Activated CD8-positive, alpha-beta memory T cell treated with anti-CD3 and anti-CD28 coated beads, Interleukin-2, amount 10 ng/mL, durations not matched to agents 7 days and 5 days (primary cell): ENCODE results near the gene LYPD3. TPM values are rescaled to one million over a fixed set of nuclear protein-coding genes. Genes with fewer than 3 reads are reported as not detected.
A peak's percentile ranks its signal among the peaks of the same experiment; 100 is the strongest.

Experiments used
- ATAC-seq: fragments of 150-1000 bp; cut with Tn5 transposase; one replicate; pipeline ENCODE4 v1.10.0; 2021; ENCODE audit warnings: moderate library complexity
- CTCF ChIA-PET: fragments of 350-600 bp; sonication (Branson Sonifier 250); formaldehyde crosslinking; loops from one replicate; lab custom pipeline; 2021; ENCODE audit warnings: antibody characterized with exemption; lab: Charles Lee
- DNase-seq: peaks from one replicate; pipeline ENCODE4 v3.0.0-alpha.2; 2020
- H3K27ac Mint-ChIP-seq: one replicate; pipeline ENCODE4 v1.8.0; 2021; ENCODE audit warnings: mild to moderate bottlenecking, mixed read lengths
- H3K27me3 Mint-ChIP-seq: one replicate; pipeline ENCODE4 v1.8.0; 2021; ENCODE audit warnings: mixed read lengths
- H3K36me3 Mint-ChIP-seq: one replicate; pipeline ENCODE4 v1.8.0; 2021; ENCODE audit warnings: mild to moderate bottlenecking, mixed read lengths
- H3K4me1 Mint-ChIP-seq: one replicate; pipeline ENCODE4 v1.8.0; 2021; ENCODE audit warnings: mixed read lengths
- H3K4me3 Mint-ChIP-seq: one replicate; pipeline ENCODE4 v1.8.0; 2021; ENCODE audit warnings: mild to moderate bottlenecking, moderate library complexity, mixed read lengths
- H3K9me3 Mint-ChIP-seq: one replicate; pipeline ENCODE4 v1.8.0; 2022; ENCODE audit warnings: low read depth, mixed read lengths
- total RNA-seq, 2 experiments: library from RNA; stranded (reverse); gene quantifications; one replicate each; pipeline ENCODE4 v1.2.3, GENCODE V29; 2021

The LYPD3 gene
- total RNA-seq, 2 experiments from 2014 or later: 0.23 to 0.33 TPM

DNA sequence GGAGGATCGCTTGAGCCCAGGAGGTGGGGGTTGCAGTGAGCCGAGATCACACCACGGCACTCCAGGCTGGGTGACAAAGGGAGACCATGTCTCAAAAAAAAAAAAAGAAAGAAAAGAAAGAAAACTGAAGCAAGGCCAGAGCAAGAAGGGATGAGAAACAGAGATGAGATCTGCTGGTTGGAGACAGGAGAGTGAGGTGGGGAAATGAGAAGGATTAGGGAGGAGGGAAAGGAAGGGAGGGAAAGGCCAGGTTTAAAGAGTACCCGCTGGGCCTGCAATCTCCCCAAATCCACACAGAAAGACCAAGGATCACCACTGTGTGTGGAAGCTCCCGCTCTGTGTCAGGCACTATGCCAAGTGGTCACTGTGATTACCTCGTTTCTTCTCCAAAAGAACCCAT is 16.3 kb upstream of the LYPD3 start:
- no peak overlapping the region for H3K4me3 Mint-ChIP-seq
- DNase-seq (no peak), ATAC-seq (no peak)
- CTCF ChIA-PET: interaction anchor here (2.9 kb wide), 1 partner anchor 38 kb away, joined by 12 read pairs; no protein-coding TSS in a partner anchor
- H3K36me3 Mint-ChIP-seq: no peaks in the 10 kb centered on the region
- no peaks in the 10 kb centered on the region for H3K4me1 Mint-ChIP-seq
- no peaks in the 10 kb centered on the region for H3K9me3 Mint-ChIP-seq
- H3K27me3 Mint-ChIP-seq: no peaks in the 10 kb centered on the region
- no peak overlapping the region for H3K27ac Mint-ChIP-seq

- Mint-ChIP-seq H3K27me3 (no peaks in the 10 kb centered on the region), H3K9me3 (no peaks in the 10 kb centered on the region)
Measured at GRCh38 chr19:43480574-43480973, 15.2 kb upstream of the LYPD3 start.

GRCh38 chr19:43479961-43480561 is 14.7 kb upstream of the LYPD3 start:
- CTCF ChIA-PET: interaction anchor here (0.6 to 0.7 kb wide), 2 partner anchors 11 to 53 kb away, joined by 3 read pairs; partner anchors contain the start of gene ZNF575
- ATAC-seq (no peak), DNase-seq (no peak)
- Mint-ChIP-seq H3K9me3 (no peaks in the 10 kb centered on the region), H3K4me3 (no peak overlapping the region), H3K27ac (no peak overlapping the region), H3K27me3 (no peaks in the 10 kb centered on the region), H3K36me3 (no peaks in the 10 kb centered on the region), H3K4me1 (peaks cover 7% of the 10 kb centered on the region)

More at GRCh38 chr19:43480574-43480973, 15.2 kb upstream of the LYPD3 start:
- DNase-seq: no peak
- Mint-ChIP-seq H3K36me3 (no peaks in the 10 kb centered on the region), H3K27ac (no peak overlapping the region), H3K4me3 (no peak overlapping the region), H3K4me1 (peaks cover 3% of the 10 kb centered on the region)
- ATAC-seq: no peak
- CTCF ChIA-PET: interaction anchor here (0.6 to 0.7 kb wide), 2 partner anchors 11 to 52 kb away, joined by 3 read pairs; partner anchors contain the start of gene ZNF575

DNA sequence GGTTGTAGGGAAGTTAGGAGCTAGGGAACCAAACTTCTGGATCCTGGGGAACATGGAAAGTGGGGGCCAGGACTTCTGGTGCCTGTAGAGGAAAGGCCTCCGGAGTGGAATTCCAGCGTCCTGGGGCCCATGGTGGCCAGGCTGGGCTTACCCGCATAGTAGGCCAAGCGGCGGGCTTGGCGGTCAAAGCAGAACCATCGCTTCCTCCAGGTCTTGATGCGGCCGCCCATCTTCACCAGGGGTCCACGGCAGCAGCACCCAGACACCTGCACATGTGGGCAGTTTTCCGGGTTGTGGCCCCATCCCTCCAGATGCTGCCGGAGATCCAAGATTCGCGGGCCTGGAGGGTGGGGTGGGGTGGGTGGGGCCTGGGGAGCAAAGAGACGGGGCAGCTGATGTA is 13.8 kb upstream of the LYPD3 start:
- ATAC-seq (no peak), DNase-seq (no peak)
- H3K27me3 Mint-ChIP-seq: no peaks in the 10 kb centered on the region
- H3K9me3 Mint-ChIP-seq: no peaks in the 10 kb centered on the region
- H3K4me3 Mint-ChIP-seq: no peak overlapping the region
- H3K27ac Mint-ChIP-seq: no peak overlapping the region
- no peaks in the 10 kb centered on the region for H3K36me3 Mint-ChIP-seq
- CTCF ChIA-PET: no interaction called here
- H3K4me1 Mint-ChIP-seq: peaks cover 7% of the 10 kb centered on the region

DNA sequence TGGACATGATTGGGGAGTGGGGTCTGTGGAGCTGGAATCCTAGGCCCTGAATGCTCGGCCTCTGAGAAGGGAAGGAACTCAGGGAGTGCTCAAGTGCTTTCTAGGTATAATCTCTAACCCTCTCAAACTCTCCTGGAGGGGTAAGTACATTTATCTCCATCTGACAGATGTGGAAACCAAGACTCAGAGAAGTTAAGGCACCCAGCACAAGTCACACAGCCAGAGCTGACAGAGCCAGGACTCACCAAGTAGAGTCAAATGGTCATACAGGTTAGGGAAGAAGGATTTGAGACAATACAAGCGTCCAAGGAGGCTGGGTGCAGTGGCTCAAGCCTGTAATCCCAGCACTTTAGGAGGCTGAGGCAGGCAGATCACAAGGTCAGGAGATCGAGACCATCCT is 12.9 kb upstream of the LYPD3 start:
- Mint-ChIP-seq H3K27me3 (no peaks in the 10 kb centered on the region), H3K27ac (no peak overlapping the region), H3K9me3 (no peaks in the 10 kb centered on the region), H3K4me3 (no peak overlapping the region), H3K36me3 (no peaks in the 10 kb centered on the region), H3K4me1 (peaks cover 7% of the 10 kb centered on the region)
- no peak for ATAC-seq
- CTCF ChIA-PET: interaction anchor here (1.0 kb wide), 1 partner anchor 174 kb away, joined by 3 read pairs; no protein-coding TSS in a partner anchor
- no peak for DNase-seq

GRCh38 chr19:43476606-43477005 is 11.2 kb upstream of the LYPD3 start:
- H3K36me3 Mint-ChIP-seq: no peaks in the 10 kb centered on the region
- ATAC-seq (no peak), DNase-seq (no peak)
- peaks cover 7% of the 10 kb centered on the region for H3K4me1 Mint-ChIP-seq
- CTCF ChIA-PET: interaction anchor here (1.2 to 1.5 kb wide), 2 partner anchors 11 to 14 kb away, joined by 3 read pairs; no protein-coding TSS in a partner anchor
- H3K27ac Mint-ChIP-seq: no peak overlapping the region
- H3K27me3 Mint-ChIP-seq: no peaks in the 10 kb centered on the region
- H3K4me3 Mint-ChIP-seq: no peak overlapping the region
- H3K9me3 Mint-ChIP-seq: no peaks in the 10 kb centered on the region

GRCh38 chr19:43474986-43475705 is 9.7 kb upstream of the LYPD3 start:
- no peaks in the 10 kb centered on the region for H3K9me3 Mint-ChIP-seq
- CTCF ChIA-PET: interaction anchor here (1.5 to 1.8 kb wide), 2 partner anchors 9 to 12 kb away, joined by 3 to 8 read pairs; no protein-coding TSS in a partner anchor
- peak overlapping the region; percentile 69 for H3K4me3 Mint-ChIP-seq
- DNase-seq (peak; percentile 91), ATAC-seq (peak; percentile 97)
- peak overlapping the region; percentile 74 for H3K27ac Mint-ChIP-seq
- H3K36me3 Mint-ChIP-seq: no peaks in the 10 kb centered on the region
- no peaks in the 10 kb centered on the region for H3K27me3 Mint-ChIP-seq
- H3K4me1 Mint-ChIP-seq: peaks cover 7% of the 10 kb centered on the region

DNA sequence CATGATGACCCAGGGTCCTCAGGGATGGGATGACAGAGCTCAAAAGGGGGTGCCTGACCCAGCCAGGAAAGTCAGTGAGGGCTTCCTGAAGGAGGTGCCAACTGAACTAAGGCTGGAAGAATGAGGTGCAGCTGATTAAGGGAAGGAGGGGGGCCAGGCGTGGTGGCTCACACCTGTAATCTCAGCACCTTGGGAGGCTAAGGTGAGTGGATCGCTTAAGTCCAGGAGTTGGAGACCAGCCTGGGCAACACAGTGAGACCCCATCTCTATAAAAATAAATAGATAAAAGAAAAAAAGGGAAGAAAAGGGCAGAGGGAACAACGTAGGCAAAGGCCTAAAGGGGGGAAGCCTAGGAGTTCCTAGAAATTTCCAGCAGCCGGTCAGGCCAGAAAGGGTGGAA is 9.1 kb upstream of the LYPD3 start:
- Mint-ChIP-seq H3K27ac (no peak overlapping the region), H3K27me3 (no peaks in the 10 kb centered on the region), H3K9me3 (no peaks in the 10 kb centered on the region), H3K36me3 (no peaks in the 10 kb centered on the region), H3K4me1 (peaks cover 7% of the 10 kb centered on the region), H3K4me3 (no peak overlapping the region)
- ATAC-seq (no peak), DNase-seq (no peak)
- CTCF ChIA-PET: interaction anchor here (1.8 kb wide), 1 partner anchor 11 kb away, joined by 8 read pairs; no protein-coding TSS in a partner anchor

GRCh38 chr19:43471091-43471490 is 5.7 kb upstream of the LYPD3 start:
- Mint-ChIP-seq H3K27me3 (no peaks in the 10 kb centered on the region), H3K4me3 (no peak overlapping the region), H3K9me3 (no peaks in the 10 kb centered on the region), H3K27ac (no peak overlapping the region), H3K4me1 (peaks cover 22% of the 10 kb centered on the region), H3K36me3 (no peaks in the 10 kb centered on the region)
- ATAC-seq (no peak), DNase-seq (no peak)
- CTCF ChIA-PET: interaction anchor here (0.8 kb wide), 1 partner anchor 123 kb away, joined by 4 read pairs; no protein-coding TSS in a partner anchor

GRCh38 chr19:43470288-43470687 is 4.9 kb upstream of the LYPD3 start:
- Mint-ChIP-seq H3K4me1 (peaks cover 16% of the 10 kb centered on the region), H3K27me3 (no peaks in the 10 kb centered on the region), H3K9me3 (no peaks in the 10 kb centered on the region), H3K36me3 (no peaks in the 10 kb centered on the region), H3K4me3 (no peak overlapping the region), H3K27ac (no peak overlapping the region)
- DNase-seq: no peak
- no peak for ATAC-seq
- CTCF ChIA-PET: interaction anchor here (0.6 to 1.0 kb wide), 3 partner anchors 21 to 124 kb away, joined by 3 to 4 read pairs (median 4); no protein-coding TSS in a partner anchor

GRCh38 chr19:43469160-43469480 is 3.7 kb upstream of the LYPD3 start:
- no peak for DNase-seq
- Mint-ChIP-seq H3K9me3 (no peaks in the 10 kb centered on the region), H3K27ac (no peak overlapping the region), H3K4me1 (peaks cover 21% of the 10 kb centered on the region), H3K4me3 (no peak overlapping the region), H3K36me3 (no peaks in the 10 kb centered on the region), H3K27me3 (no peaks in the 10 kb centered on the region)
- no peak for ATAC-seq
- CTCF ChIA-PET: interaction anchor here (0.5 to 0.6 kb wide), 2 partner anchors 11 to 1828 kb away, joined by 3 read pairs; no protein-coding TSS in a partner anchor

DNA sequence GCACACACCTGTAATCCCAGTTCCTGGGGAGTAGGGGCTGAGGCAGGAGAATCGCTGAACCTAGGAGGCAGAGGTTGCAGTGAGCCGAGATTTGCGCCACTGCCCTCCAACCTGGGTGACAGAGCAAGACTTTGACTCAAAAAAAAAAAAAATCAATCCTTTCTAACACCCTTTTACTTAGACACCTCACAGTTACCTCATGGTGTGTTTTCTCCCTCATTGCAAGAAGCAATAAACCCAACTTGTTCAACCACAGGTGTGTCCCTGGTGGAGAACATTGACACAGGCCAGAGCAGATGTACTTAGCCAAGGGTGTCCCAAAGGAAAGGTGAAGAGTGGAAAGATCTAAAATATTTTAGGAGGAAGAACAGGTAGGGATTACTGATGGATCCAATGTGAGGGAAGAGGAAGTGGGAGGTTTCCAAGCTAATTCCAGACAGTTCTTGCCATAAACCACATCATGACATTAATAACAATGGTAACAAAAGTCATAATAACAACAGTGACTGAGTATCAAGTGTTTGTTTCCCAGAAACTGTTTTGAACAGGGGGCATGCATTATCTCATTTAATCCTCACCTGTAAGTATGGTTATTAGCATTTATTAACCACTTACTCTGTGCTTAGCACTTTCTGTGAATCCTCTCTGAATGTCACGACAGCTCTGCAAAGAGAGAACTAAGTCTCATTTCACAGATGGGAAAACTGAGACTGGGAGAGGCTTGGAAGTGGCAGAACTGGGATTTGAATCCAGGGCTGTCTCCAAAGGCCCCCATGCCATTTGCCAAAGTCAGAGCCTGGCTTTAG is 3.1 kb upstream of the LYPD3 start:
- no peak overlapping the region for H3K4me3 Mint-ChIP-seq
- no peaks in the 10 kb centered on the region for H3K9me3 Mint-ChIP-seq
- no peaks in the 10 kb centered on the region for H3K36me3 Mint-ChIP-seq
- no peak overlapping the region for H3K27ac Mint-ChIP-seq
- H3K27me3 Mint-ChIP-seq: no peaks in the 10 kb centered on the region
- no peak for DNase-seq
- CTCF ChIA-PET: interaction anchor here (0.6 kb wide), 1 partner anchor 1827 kb away, joined by 3 read pairs; no protein-coding TSS in a partner anchor
- peaks cover 24% of the 10 kb centered on the region for H3K4me1 Mint-ChIP-seq
- ATAC-seq: no peak

- ATAC-seq (no peak), DNase-seq (no peak)
- peaks cover 26% of the 10 kb centered on the region for H3K4me1 Mint-ChIP-seq
- H3K27ac Mint-ChIP-seq: no peak overlapping the region
- no peak overlapping the region for H3K4me3 Mint-ChIP-seq
- H3K9me3 Mint-ChIP-seq: no peaks in the 10 kb centered on the region
- no peaks in the 10 kb centered on the region for H3K36me3 Mint-ChIP-seq
- CTCF ChIA-PET: no interaction called here
- no peaks in the 10 kb centered on the region for H3K27me3 Mint-ChIP-seq
Measured at GRCh38 chr19:43467730-43468129, 2.3 kb upstream of the LYPD3 start.
